ENCODE results near the gene DEF6. TPM values are rescaled to one million over a fixed set of nuclear protein-coding genes. Genes with fewer than 3 reads are reported as not detected.

Gene DEF6
- total RNA-seq, 2 donors from 2014 or later, result 8.1 to 12.5 TPM

DNA sequence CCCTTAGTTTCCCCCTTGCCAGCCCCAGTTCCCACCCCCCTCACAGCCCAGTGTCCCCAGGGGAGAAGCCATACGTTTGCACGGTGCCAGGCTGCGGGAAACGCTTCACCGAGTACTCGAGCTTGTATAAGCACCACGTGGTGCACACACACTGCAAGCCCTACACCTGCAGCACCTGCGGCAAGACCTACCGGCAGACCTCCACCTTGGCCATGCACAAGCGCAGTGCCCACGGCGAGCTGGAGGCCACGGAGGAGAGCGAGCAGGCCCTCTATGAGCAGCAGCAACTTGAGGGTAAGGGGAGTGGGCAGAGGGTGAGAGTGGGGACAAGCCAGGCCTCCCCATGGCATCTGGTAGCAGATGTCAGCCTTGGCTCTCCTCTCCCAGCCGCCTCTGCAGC, 5.1 kb upstream of the DEF6 start:
- H3K36me3 ChIP-seq, result peaks cover 5% of the 10 kb centered on the region
- H3K9ac ChIP-seq (ENCODE audit: low read depth in 2 of 2, low read length in 2 of 2), result no peak overlapping the region
- TF ChIP-seq, protein P1, sequence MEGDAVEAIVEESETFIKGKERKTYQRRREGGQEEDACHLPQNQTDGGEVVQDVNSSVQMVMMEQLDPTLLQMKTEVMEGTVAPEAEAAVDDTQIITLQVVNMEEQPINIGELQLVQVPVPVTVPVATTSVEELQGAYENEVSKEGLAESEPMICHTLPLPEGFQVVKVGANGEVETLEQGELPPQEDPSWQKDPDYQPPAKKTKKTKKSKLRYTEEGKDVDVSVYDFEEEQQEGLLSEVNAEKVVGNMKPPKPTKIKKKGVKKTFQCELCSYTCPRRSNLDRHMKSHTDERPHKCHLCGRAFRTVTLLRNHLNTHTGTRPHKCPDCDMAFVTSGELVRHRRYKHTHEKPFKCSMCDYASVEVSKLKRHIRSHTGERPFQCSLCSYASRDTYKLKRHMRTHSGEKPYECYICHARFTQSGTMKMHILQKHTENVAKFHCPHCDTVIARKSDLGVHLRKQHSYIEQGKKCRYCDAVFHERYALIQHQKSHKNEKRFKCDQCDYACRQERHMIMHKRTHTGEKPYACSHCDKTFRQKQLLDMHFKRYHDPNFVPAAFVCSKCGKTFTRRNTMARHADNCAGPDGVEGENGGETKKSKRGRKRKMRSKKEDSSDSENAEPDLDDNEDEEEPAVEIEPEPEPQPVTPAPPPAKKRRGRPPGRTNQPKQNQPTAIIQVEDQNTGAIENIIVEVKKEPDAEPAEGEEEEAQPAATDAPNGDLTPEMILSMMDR (IDR thresholded peaks at IDR 0.05), result no peak
- no peak overlapping the region for H3K4me3 ChIP-seq
- H3K4me1 ChIP-seq, result no peaks in the 10 kb centered on the region
- no peak overlapping the region for H3K27ac ChIP-seq
- no peak for DNase-seq
- intact Hi-C loops (cut with DNase I), result no loop called here
- no peaks in the 10 kb centered on the region for H3K9me3 ChIP-seq
- no peaks in the 10 kb centered on the region for H3K27me3 ChIP-seq

DNA sequence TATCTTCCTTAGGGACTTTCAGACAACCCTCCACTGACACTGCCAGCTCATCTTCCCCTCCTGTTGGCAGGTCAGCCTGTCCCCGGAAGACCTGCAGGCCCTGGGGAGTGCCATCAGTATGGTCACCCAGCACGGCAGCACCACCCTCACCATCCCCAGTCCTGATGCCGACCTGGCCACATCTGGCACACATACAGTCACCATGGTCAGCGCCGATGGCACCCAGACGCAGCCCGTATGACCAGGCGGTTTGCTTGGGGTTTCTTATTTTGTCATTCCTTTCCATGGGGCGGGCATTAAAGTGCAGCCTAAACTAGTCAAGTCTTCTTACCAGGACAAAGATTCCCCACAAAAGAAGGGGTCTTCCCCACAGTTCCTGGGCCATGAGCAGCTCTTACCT, 3.9 kb upstream of the DEF6 start:
- H3K9me3 ChIP-seq, result no peaks in the 10 kb centered on the region
- H3K27me3 ChIP-seq, result no peaks in the 10 kb centered on the region
- H3K4me3 ChIP-seq, result no peak overlapping the region
- no peak overlapping the region for H3K9ac ChIP-seq (ENCODE audit: low read depth in 2 of 2, low read length in 2 of 2)
- no peak overlapping the region for H3K27ac ChIP-seq
- no peaks in the 10 kb centered on the region for H3K4me1 ChIP-seq
- no peak for DNase-seq
- H3K36me3 ChIP-seq, result no peaks in the 10 kb centered on the region
- intact Hi-C loops (cut with DNase I), result no loop called here
- TF ChIP-seq, protein P1 (IDR thresholded peaks at IDR 0.05), result no peak

DNA sequence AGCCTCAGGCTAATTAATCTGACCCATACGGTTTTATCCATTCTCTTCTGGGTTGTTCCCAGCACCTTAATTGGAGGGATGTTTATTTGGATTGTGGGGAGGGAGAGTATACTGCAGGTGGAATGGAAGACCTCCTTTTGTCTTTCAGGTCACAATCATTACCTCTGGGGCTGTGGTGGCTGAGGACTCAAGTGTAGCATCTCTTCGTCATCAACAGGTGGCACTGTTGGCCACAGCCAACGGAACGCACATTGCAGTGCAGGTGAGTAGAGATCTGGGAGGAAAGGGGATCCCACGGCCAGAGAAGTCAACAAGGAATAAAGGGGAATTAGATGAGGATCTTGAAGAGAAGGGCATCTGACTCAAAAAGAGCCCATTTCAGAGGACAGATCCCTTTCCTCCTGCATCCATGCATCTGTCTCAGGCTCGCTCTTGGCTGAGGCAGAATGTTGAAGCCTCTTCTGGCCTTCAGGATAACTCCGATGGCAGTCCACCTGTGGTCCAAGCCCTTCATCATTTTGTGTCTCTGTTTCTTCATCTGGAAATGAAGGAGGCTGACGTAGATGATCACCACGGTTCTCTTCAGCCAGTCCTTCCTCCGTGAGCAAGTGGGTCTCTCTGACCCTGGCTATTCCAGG, 3.2 kb upstream of the DEF6 start:
- Histone ChIP-seq H3K9me3 (no peaks in the 10 kb centered on the region), H3K27me3 (no peaks in the 10 kb centered on the region), H3K4me1 (no peaks in the 10 kb centered on the region), H3K9ac (ENCODE audit: low read depth in 2 of 2, low read length in 2 of 2) (no peak overlapping the region), H3K27ac (no peak overlapping the region), H3K4me3 (no peak overlapping the region), H3K36me3 (no peaks in the 10 kb centered on the region)
- intact Hi-C loops (cut with DNase I), result no loop called here
- no peak for DNase-seq
- TF ChIP-seq, protein P1 (IDR thresholded peaks at IDR 0.05), result peak; percentile 62

GRCh38 chr6:35295036-35295435, 2.6 kb upstream of the DEF6 start:
- intact Hi-C loops (cut with DNase I), result loop anchor here (5.0 kb wide), 2 partner anchors 47 to 152 kb away; partner anchors contain the start of gene PPARD
- Histone ChIP-seq H3K9ac (ENCODE audit: low read depth in 2 of 2, low read length in 2 of 2) (no peak overlapping the region), H3K9me3 (no peaks in the 10 kb centered on the region), H3K4me3 (no peak overlapping the region), H3K27me3 (no peaks in the 10 kb centered on the region), H3K27ac (no peak overlapping the region), H3K36me3 (no peaks in the 10 kb centered on the region), H3K4me1 (no peaks in the 10 kb centered on the region)
- TF ChIP-seq, protein P1 (IDR thresholded peaks at IDR 0.05), result no peak
- no peak for DNase-seq

GRCh38 chr6:35295521-35296315, 1.9 kb upstream of the DEF6 start:
- TF ChIP-seq, protein P1 (IDR thresholded peaks at IDR 0.05), result no peak
- Histone ChIP-seq H3K36me3 (no peaks in the 10 kb centered on the region), H3K4me3 (no peak overlapping the region), H3K4me1 (no peaks in the 10 kb centered on the region), H3K9me3 (no peaks in the 10 kb centered on the region), H3K27ac (no peak overlapping the region), H3K9ac (ENCODE audit: low read depth in 2 of 2, low read length in 2 of 2) (no peak overlapping the region), H3K27me3 (no peaks in the 10 kb centered on the region)
- no peak for DNase-seq
- intact Hi-C loops (cut with DNase I), result loop anchor here (5.0 kb wide), 2 partner anchors 47 to 152 kb away; partner anchors contain the start of gene PPARD
